22Rv1 (cell line): ENCODE data around the gene AGBL3.

Experiments
- H3K27ac ChIP-seq: fragments of 450-650 bp; 2 replicates; pipeline ENCODE4 v1.5.1; 2017
- ZFX ChIP-seq: fragments of 450-650 bp; IDR thresholded peaks from 2 replicates; pipeline ENCODE4 v1.6.1; 2017; ENCODE audit warnings: antibody characterized with exemption, borderline replicate concordance
- TF ChIP-seq, protein P1 (sequence below): fragments of 450-650 bp; IDR thresholded peaks from 2 replicates; pipeline ENCODE4 v1.5.1; 2017; ENCODE audit warnings: mild to moderate bottlenecking

The AGBL3 gene

DNA sequence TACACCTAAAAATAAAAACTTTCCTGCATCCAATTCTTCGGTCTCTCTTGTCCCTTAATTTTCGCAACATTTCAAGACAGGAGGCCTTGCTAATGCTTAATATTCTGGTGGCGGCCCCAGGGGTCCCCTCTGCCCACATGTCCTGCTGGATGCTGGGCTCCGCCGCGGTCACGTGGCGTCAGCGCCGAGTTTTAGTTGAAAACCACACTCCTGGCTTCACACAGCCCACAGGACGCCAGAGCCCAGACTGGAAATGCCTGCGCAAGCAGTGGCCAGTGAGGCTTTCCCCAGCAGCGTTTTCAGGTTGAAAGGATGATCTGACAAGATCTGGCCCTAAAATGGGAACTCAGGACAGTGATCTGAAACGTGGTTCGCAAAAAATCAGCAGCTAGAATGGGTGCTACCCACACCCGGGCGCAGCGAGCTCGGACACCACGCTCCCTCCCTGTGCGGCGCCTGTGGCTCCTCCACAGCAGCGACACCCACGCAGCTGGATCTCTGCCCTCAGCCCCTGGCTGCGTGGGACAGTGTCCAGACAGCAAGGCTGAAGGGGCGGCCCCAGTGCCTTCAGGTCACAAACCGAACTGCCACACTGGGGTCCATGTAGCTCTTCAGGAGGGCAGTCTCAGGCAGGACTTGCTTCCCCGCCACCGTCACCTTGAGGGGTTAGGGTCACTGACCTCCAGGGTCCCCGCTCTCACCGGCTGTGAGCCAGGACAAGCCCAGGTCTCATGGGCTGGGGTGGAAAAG is 195.8 kb downstream of the AGBL3 start:
- TF ChIP-seq, protein P1, sequence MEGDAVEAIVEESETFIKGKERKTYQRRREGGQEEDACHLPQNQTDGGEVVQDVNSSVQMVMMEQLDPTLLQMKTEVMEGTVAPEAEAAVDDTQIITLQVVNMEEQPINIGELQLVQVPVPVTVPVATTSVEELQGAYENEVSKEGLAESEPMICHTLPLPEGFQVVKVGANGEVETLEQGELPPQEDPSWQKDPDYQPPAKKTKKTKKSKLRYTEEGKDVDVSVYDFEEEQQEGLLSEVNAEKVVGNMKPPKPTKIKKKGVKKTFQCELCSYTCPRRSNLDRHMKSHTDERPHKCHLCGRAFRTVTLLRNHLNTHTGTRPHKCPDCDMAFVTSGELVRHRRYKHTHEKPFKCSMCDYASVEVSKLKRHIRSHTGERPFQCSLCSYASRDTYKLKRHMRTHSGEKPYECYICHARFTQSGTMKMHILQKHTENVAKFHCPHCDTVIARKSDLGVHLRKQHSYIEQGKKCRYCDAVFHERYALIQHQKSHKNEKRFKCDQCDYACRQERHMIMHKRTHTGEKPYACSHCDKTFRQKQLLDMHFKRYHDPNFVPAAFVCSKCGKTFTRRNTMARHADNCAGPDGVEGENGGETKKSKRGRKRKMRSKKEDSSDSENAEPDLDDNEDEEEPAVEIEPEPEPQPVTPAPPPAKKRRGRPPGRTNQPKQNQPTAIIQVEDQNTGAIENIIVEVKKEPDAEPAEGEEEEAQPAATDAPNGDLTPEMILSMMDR = no peak
- TF ChIP-seq ZFX = no peak
- no peak overlapping the region for H3K27ac ChIP-seq

DNA sequence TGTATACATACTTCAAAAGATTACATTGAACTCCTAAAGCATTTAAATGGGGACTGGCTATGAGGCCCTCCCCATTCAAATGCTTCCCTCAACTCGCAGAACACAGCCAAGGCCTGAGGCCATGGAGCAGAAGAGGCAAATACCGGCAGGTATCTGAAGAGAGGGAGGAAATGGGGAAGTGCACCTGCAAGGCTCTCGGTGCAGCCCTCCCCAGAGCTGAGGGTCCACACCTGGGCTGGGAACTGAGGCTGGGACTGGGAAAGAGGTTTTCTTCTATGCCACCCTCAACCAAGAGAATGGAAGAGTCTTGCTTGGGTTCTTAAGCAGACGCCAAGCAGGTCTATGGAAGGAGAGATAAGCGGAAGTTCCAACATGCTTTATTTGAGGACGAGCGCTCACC is 197.2 kb downstream of the AGBL3 start:
- no peak for TF ChIP-seq ZFX
- H3K27ac ChIP-seq = no peak overlapping the region

DNA sequence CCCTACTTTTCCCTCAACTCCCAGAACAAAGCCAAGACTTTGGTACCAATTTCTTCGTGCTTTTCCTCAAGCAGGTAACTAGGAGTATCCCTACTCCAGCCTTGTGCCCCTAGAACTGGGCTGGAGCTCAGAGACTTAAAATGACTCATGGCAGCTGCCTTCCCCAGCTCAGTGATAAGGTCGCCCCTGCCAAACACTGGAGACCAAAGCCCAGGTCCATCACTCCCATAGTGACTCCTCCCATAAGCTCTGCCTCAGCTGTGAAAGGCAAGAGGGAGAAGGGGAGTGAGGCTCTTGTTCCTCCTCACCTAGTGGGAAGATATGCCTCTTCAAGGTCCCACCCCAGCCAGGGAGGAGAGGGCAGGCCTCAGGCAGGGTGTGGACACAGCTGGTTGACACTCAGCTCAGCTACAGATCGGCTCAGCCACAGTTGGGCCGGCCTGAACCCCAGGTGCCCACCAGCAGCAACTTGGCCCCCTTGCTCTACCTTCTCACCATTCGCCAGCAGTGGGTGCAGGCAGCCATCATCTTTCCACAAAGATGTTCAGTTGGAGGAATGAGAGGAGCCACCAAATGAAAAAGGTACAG is 198.0 kb downstream of the AGBL3 start:
- no peak overlapping the region for H3K27ac ChIP-seq
- no peak for TF ChIP-seq ZFX
- TF ChIP-seq, protein P1 = no peak
